IMR-90 (cell line): ENCODE measurements around the gene ADCY5. TPM values are rescaled to one million over a fixed set of nuclear protein-coding genes. Genes with fewer than 3 reads are reported as not detected.

Experiments
- ATAC-seq: fragments of 200-7000 bp; cut with Tn5 transposase; 2 replicates; pipeline ENCODE4 v1.9.1; 2020; ENCODE audit warnings: low read depth, mild to moderate bottlenecking, moderate library complexity
- BruUV-seq: library from RNA; stranded (reverse); fragments of 400-500 nt; replicated peaks from 2 replicates; lab custom pipeline; 2021; lab: Mats Ljungman, UMichigan
- CTCF ChIA-PET: fragments of 300-600 bp; formaldehyde crosslinking; extraction: SDS; loops from one replicate; lab custom pipeline; 2021; ENCODE audit warnings: antibody characterized with exemption; lab: Yijun Ruan, JAX
- POLR2A ChIA-PET: fragments of 300-600 bp; sonication (Branson Sonifier 250); formaldehyde crosslinking; loops from one replicate; lab custom pipeline; 2022; ENCODE audit warnings: antibody characterized with exemption; ENCODE audit not compliant: unreplicated experiment; lab: Charles Lee
- DNase-seq: peaks from one replicate; pipeline ENCODE4 v3.0.0; 2013
- H2AFZ ChIP-seq: replicated peaks from 2 replicates; pipeline ENCODE3; 2013; ENCODE audit warnings: low read length, mild to moderate bottlenecking; ENCODE audit not compliant: poor library complexity
- H2AK5ac ChIP-seq: 2 replicates; pipeline ENCODE4 v1.6.1; 2013; ENCODE audit warnings: low read depth, low read length, inconsistent platforms
- H2AK9ac ChIP-seq: replicated peaks from 2 replicates; pipeline ENCODE3; 2013; ENCODE audit warnings: mild to moderate bottlenecking, low read depth, low read length, moderate library complexity; ENCODE audit not compliant: poor library complexity
- H2BK120ac ChIP-seq: 2 replicates; pipeline ENCODE4 v1.6.1; 2013; ENCODE audit warnings: low read depth, low read length, inconsistent platforms
- H2BK15ac ChIP-seq: 3 replicates; pipeline ENCODE4 v1.6.1; 2013; ENCODE audit warnings: low read depth, low read length, inconsistent platforms
- H2BK20ac ChIP-seq: 2 replicates; pipeline ENCODE4 v1.6.1; 2013; ENCODE audit warnings: low read depth, mild to moderate bottlenecking, inconsistent platforms, low read length, moderate library complexity
- H2BK5ac ChIP-seq: 2 replicates; pipeline ENCODE4 v1.6.1; 2013; ENCODE audit warnings: mild to moderate bottlenecking, low read depth, low read length, inconsistent platforms; ENCODE audit not compliant: poor library complexity, severe bottlenecking
- H3K14ac ChIP-seq: replicated peaks from 2 replicates; pipeline ENCODE4 v1.6.1; 2013; ENCODE audit warnings: low read depth, low read length, inconsistent platforms
- H3K18ac ChIP-seq: 2 replicates; pipeline ENCODE4 v1.6.1; 2013; ENCODE audit warnings: low read depth, low read length, control low read depth
- H3K23ac ChIP-seq: 2 replicates; pipeline ENCODE4 v1.6.1; 2013; ENCODE audit warnings: low read depth, low read length, inconsistent platforms
- H3K27ac ChIP-seq: 2 replicates; pipeline ENCODE4 v1.5.1; 2013; ENCODE audit warnings: mild to moderate bottlenecking, control low read depth, low read length; ENCODE audit not compliant: insufficient read depth
- H3K27me3 ChIP-seq: 2 replicates; pipeline ENCODE4 v1.6.1; 2013; ENCODE audit warnings: low read length; ENCODE audit not compliant: control insufficient read depth, insufficient read depth
- H3K36me3 ChIP-seq: 2 replicates; pipeline ENCODE4 v1.6.1; 2013; ENCODE audit warnings: low read length, mixed read lengths; ENCODE audit not compliant: control insufficient read depth, insufficient read depth
- H3K4ac ChIP-seq: 2 replicates; pipeline ENCODE4 v1.6.1; 2013; ENCODE audit warnings: low read depth, low read length, inconsistent platforms
- H3K4me1 ChIP-seq: 2 replicates; pipeline ENCODE4 v1.6.1; 2013; ENCODE audit warnings: low read length, mixed read lengths; ENCODE audit not compliant: control insufficient read depth, insufficient read depth
- H3K4me2 ChIP-seq: 2 replicates; pipeline ENCODE4 v1.6.1; 2013; ENCODE audit warnings: low read depth, mild to moderate bottlenecking, control low read depth, low read length, moderate library complexity
- H3K4me3 ChIP-seq: 2 replicates; pipeline ENCODE4 v1.5.1; 2013; ENCODE audit warnings: low read depth, mild to moderate bottlenecking, control low read depth, low read length, moderate library complexity; ENCODE audit not compliant: insufficient read depth
- H3K56ac ChIP-seq: 2 replicates; pipeline ENCODE4 v1.6.1; 2013; ENCODE audit warnings: low read length, inconsistent platforms; ENCODE audit not compliant: insufficient read depth; ENCODE audit errors: extremely low read depth
- H3K79me1 ChIP-seq, 2 experiments: 2 replicates each; pipeline ENCODE4 v1.6.1; 2013; ENCODE audit warnings: low read length in 2 of 2, inconsistent platforms in 1 of 2, low read depth in 1 of 2
- H3K9ac ChIP-seq: 2 replicates; pipeline ENCODE4 v1.6.1; 2013; ENCODE audit warnings: low read depth, low read length, control low read depth
- H3K9me1 ChIP-seq: 2 replicates; pipeline ENCODE4 v1.6.1; 2013; ENCODE audit warnings: low read length, inconsistent platforms; ENCODE audit not compliant: insufficient read depth
- H3K9me3 ChIP-seq: 2 replicates; pipeline ENCODE4 v1.6.1; 2013; ENCODE audit warnings: low read length; ENCODE audit not compliant: control insufficient read depth, insufficient read depth
- H4K20me1 ChIP-seq: 2 replicates; pipeline ENCODE4 v1.6.1; 2013; ENCODE audit warnings: low read length, inconsistent platforms; ENCODE audit not compliant: insufficient read depth
- H4K5ac ChIP-seq: 2 replicates; pipeline ENCODE4 v1.6.1; 2013; ENCODE audit warnings: mild to moderate bottlenecking, low read depth, low read length, control low read depth
- H4K8ac ChIP-seq, 2 experiments: 2 replicates each; pipeline ENCODE4 v1.6.1; 2013; ENCODE audit warnings: low read depth in 2 of 2, low read length in 2 of 2, control low read depth in 1 of 2, inconsistent platforms in 1 of 2
- H4K91ac ChIP-seq: 2 replicates; pipeline ENCODE4 v1.6.1; 2013; ENCODE audit warnings: low read depth, low read length, inconsistent platforms; ENCODE audit not compliant: insufficient read depth
- BHLHE40 ChIP-seq: fragments of 150-350 bp; IDR thresholded peaks from 2 replicates; pipeline ENCODE4 v1.6.1; 2016; ENCODE audit warnings: mild to moderate bottlenecking, low read depth, low read length
- CHD1 ChIP-seq: IDR thresholded peaks from 2 replicates; pipeline ENCODE4 v1.6.1; 2012; ENCODE audit warnings: low read depth, low read length, improper control_type of control experiment
- FOS ChIP-seq: fragments of 150-350 bp; IDR thresholded peaks from 2 replicates; pipeline ENCODE4 v1.6.1; 2016; ENCODE audit warnings: low read depth, low read length
- MAFK ChIP-seq: IDR thresholded peaks from 2 replicates; pipeline ENCODE4 v1.6.1; 2012; ENCODE audit warnings: low read depth, low read length, improper control_type of control experiment
- MAZ ChIP-seq: IDR thresholded peaks from 2 replicates; pipeline ENCODE4 v1.6.1; 2012; ENCODE audit warnings: low read depth, mild to moderate bottlenecking, low read length, improper control_type of control experiment, moderate library complexity, borderline replicate concordance
- MXI1 ChIP-seq: IDR thresholded peaks from 2 replicates; pipeline ENCODE4 v1.6.1; 2012; ENCODE audit warnings: low read depth, mild to moderate bottlenecking, low read length, moderate library complexity, borderline replicate concordance
- POLR2A ChIP-seq: IDR thresholded peaks from 2 replicates; pipeline ENCODE4 v1.6.1; 2012; ENCODE audit warnings: mild to moderate bottlenecking, low read depth, low read length
- RCOR1 ChIP-seq: IDR thresholded peaks from 2 replicates; pipeline ENCODE4 v1.6.1; 2012; ENCODE audit warnings: mild to moderate bottlenecking, low read length, improper control_type of control experiment; ENCODE audit not compliant: insufficient replicate concordance
- SMC3 ChIP-seq: fragments of 150-350 bp; IDR thresholded peaks from 2 replicates; pipeline ENCODE4 v1.6.1; 2016; ENCODE audit warnings: low read depth, mild to moderate bottlenecking, antibody characterized with exemption, low read length, moderate library complexity
- WGBS, 2 experiments: methylation state at CpG; one replicate each; pipeline versions ENCODE4 v1.1.5 to v1.1.7; 2013; ENCODE audit warnings: missing lambda C conversion rate in 2 of 2; ENCODE audit not compliant: insufficient read length in 1 of 2; ENCODE audit errors: extremely low coverage in 2 of 2; 5-methylcytosine and 5-hydroxymethylcytosine counted together
- dilution Hi-C: fragments of 300-500 bp; cut with HindIII; formaldehyde crosslinking; loops from one replicate; pipeline ENCODE4 v1.14.3; 2018; ENCODE audit warnings: low sequenced_read_pairs; ENCODE audit not compliant: unreplicated experiment
- in situ Hi-C: fragments of 300-500 bp; cut with MboI; formaldehyde crosslinking; loops from 3 replicates; pipeline ENCODE4 v1.14.3; 2019; ENCODE audit warnings: low sequenced_read_pairs, inconsistent platforms, mixed read lengths
- intact Hi-C: fragments of 100-400 bp; cut with micrococcal nuclease; formaldehyde crosslinking; loops from 2 replicates; pipeline ENCODE4 v1.10.0; 2022
- polyA plus RNA-seq, 3 experiments: library from polyadenylated mRNA; depleted of rRNA; stranded (reverse); fragments of >200 nt; gene quantifications; 2 replicates each; pipeline ENCODE4 v1.2.3, GENCODE V29; 2012; ENCODE audit warnings: low replicate concordance in 1 of 3
- total RNA-seq: library from RNA; depleted of rRNA; stranded (reverse); fragments of >200 nt; gene quantifications from 2 replicates; pipeline ENCODE4 v1.2.3, GENCODE V29; 2012
- TF ChIP-seq, protein P1 (sequence below): conservative IDR thresholded peaks from 2 replicates; pipeline ENCODE4 v1.5.1; 2012; ENCODE audit warnings: mild to moderate bottlenecking, low read depth, low read length, improper control_type of control experiment
- TF ChIP-seq, protein P2 (sequence below): fragments of 150-350 bp; IDR thresholded peaks from 2 replicates; pipeline ENCODE4 v1.6.1; 2016; ENCODE audit warnings: low read depth, mild to moderate bottlenecking, low read length, moderate library complexity, borderline replicate concordance

ADCY5 gene
- total and polyA plus RNA-seq, 2 of the 4 experiments (the other 2 are of a cell fraction), result 0.14 to 0.18 TPM

DNA sequence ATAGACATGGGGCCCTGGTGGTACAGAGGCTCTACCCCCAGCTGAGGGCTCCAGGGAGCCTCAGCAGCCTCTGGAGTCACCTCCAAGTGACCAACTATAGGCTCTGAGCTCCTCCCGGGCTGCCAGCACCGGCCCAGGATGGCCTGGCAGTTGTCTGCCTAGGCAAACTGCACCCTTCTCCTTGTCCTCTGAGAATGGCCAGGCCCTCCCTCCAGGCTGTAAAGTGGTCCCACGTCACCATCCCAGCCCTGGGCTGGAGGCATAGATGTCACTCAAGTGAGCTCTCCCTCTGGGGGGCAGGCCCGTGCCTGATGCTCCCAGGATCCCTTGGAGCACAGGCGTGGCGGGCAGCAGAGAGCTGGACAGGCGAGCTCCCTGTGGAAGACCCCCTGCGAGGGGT, 127.1 kb downstream of the ADCY5 start:
- Histone ChIP-seq H3K27me3 (peaks cover 79% of the 10 kb centered on the region), H3K4me2 (no peak overlapping the region), H3K23ac (no peak overlapping the region), H3K9me3 (no peaks in the 10 kb centered on the region), H3K18ac (no peak overlapping the region), H3K9ac (no peak overlapping the region), H3K4me3 (no peak overlapping the region), H2AK5ac (no peak overlapping the region), H2BK120ac (no peak overlapping the region), H2BK15ac (no peak overlapping the region), H2AFZ (no peak overlapping the region), H3K56ac (no peak overlapping the region), H3K27ac (no peak overlapping the region), H2BK20ac (no peak overlapping the region), H4K20me1 (no peaks in the 10 kb centered on the region), H3K9me1 (no peaks in the 10 kb centered on the region; the same call in 1 of the 2 replicates), H2BK5ac (no peak overlapping the region), H4K8ac (no peak overlapping the region), H3K79me1 (no peaks in the 10 kb centered on the region), H4K91ac (no peak overlapping the region), H2AK9ac (no peak overlapping the region), H3K4ac (no peak overlapping the region), H4K5ac (no peak overlapping the region), H3K14ac (no peak overlapping the region), H3K36me3 (no peaks in the 10 kb centered on the region), H3K4me1 (no peaks in the 10 kb centered on the region)
- no peak for DNase-seq
- ChIA-PET CTCF (no interaction called here), POLR2A (no interaction called here)
- WGBS, 2 experiments, result no CpG with 5 or more reads among the region's 8 CpGs
- intact Hi-C loops, result no loop called here
- BruUV-seq, result no TSS peak
- in situ Hi-C loops, result no loop called here
- TF ChIP-seq SMC3 (no peak), MAZ (no peak), MAFK (no peak), RCOR1 (no peak), CHD1 (no peak), POLR2A (no peak), MXI1 (no peak), FOS (no peak), BHLHE40 (no peak)
- TF ChIP-seq, protein P1, sequence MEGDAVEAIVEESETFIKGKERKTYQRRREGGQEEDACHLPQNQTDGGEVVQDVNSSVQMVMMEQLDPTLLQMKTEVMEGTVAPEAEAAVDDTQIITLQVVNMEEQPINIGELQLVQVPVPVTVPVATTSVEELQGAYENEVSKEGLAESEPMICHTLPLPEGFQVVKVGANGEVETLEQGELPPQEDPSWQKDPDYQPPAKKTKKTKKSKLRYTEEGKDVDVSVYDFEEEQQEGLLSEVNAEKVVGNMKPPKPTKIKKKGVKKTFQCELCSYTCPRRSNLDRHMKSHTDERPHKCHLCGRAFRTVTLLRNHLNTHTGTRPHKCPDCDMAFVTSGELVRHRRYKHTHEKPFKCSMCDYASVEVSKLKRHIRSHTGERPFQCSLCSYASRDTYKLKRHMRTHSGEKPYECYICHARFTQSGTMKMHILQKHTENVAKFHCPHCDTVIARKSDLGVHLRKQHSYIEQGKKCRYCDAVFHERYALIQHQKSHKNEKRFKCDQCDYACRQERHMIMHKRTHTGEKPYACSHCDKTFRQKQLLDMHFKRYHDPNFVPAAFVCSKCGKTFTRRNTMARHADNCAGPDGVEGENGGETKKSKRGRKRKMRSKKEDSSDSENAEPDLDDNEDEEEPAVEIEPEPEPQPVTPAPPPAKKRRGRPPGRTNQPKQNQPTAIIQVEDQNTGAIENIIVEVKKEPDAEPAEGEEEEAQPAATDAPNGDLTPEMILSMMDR, result no peak
- TF ChIP-seq, protein P2, sequence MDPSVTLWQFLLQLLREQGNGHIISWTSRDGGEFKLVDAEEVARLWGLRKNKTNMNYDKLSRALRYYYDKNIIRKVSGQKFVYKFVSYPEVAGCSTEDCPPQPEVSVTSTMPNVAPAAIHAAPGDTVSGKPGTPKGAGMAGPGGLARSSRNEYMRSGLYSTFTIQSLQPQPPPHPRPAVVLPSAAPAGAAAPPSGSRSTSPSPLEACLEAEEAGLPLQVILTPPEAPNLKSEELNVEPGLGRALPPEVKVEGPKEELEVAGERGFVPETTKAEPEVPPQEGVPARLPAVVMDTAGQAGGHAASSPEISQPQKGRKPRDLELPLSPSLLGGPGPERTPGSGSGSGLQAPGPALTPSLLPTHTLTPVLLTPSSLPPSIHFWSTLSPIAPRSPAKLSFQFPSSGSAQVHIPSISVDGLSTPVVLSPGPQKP, result no peak
- dilution Hi-C loops, result no loop called here
- no peak for ATAC-seq
